Measurements from ENCODE around the gene YWHAE. TPM values are rescaled to one million over a fixed set of nuclear protein-coding genes. Genes with fewer than 3 reads are reported as not detected.

YWHAE gene
- total and polyA plus RNA-seq, 9 of the 15 experiments (the other 6 are each of a cell fraction or from before 2014, with no cell fraction given), result 184 to 727 (median 448) TPM

DNA sequence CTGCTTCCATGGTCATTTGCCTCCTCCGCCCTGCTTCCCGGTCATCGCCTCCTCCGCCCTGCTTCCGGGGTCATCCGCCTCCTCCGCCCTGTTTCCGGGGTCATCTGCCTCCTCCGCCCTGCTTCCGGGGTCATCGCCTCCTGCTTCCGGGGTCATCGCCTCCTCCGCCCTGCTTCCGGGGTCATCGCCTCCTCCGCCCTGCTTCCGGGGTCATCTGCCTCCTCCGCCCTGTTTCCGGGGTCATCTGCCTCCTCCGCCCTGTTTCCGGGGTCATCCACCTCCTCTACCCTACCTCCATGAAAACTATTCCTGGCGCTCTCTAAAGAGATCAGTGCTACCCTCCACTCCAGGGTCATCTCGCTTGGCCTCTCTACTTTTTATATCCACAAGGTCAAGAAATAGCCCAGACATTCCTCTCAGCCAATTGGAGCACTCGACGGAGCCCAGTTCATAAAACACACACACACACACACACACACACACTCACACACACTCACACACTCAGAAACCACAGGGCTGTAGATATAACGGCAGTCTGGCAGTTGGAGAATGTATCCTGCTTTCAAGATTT is 75.7 kb downstream of the YWHAE start (continued):
- peak; percentile 81 for TF ChIP-seq GABPB1 (CRISPR knock-in tag; IDR thresholded peaks at IDR 0.05)
- TF ChIP-seq, protein P1, sequence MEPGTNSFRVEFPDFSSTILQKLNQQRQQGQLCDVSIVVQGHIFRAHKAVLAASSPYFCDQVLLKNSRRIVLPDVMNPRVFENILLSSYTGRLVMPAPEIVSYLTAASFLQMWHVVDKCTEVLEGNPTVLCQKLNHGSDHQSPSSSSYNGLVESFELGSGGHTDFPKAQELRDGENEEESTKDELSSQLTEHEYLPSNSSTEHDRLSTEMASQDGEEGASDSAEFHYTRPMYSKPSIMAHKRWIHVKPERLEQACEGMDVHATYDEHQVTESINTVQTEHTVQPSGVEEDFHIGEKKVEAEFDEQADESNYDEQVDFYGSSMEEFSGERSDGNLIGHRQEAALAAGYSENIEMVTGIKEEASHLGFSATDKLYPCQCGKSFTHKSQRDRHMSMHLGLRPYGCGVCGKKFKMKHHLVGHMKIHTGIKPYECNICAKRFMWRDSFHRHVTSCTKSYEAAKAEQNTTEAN (CRISPR knock-in tag; IDR thresholded peaks at IDR 0.05), result no peak
- TF ChIP-seq GATAD2B (IDR thresholded peaks at IDR 0.05; ENCODE audit: borderline replicate concordance), result no peak
- TF ChIP-seq ZFP36 (IDR thresholded peaks at IDR 0.05; ENCODE audit: low read depth, low read length, partially characterized antibody), result no peak
- TF ChIP-seq, protein P2, sequence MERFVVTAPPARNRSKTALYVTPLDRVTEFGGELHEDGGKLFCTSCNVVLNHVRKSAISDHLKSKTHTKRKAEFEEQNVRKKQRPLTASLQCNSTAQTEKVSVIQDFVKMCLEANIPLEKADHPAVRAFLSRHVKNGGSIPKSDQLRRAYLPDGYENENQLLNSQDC (CRISPR knock-in tag; IDR thresholded peaks at IDR 0.05), result no peak
- TF ChIP-seq PHB (CRISPR knock-in tag; IDR thresholded peaks at IDR 0.05), result no peak
- peak; percentile 68 for TF ChIP-seq RBFOX2 (IDR thresholded peaks at IDR 0.05; ENCODE audit: low read depth, low read length)
- no peak for TF ChIP-seq NR3C1 (CRISPR knock-in tag; IDR thresholded peaks at IDR 0.05)
- TF ChIP-seq BRD9 (IDR thresholded peaks at IDR 0.05; ENCODE audit: low read depth, partially characterized antibody), result no peak
- peak; percentile 29; the same call in 1 of the 2 replicates for TF ChIP-seq TOE1 (IDR thresholded peaks at IDR 0.05; ENCODE audit: borderline replicate concordance)
- no peak for TF ChIP-seq TOE1 (CRISPR knock-in tag; IDR thresholded peaks at IDR 0.05; ENCODE audit: borderline replicate concordance, low read depth)
- TF ChIP-seq FUS (optimal IDR thresholded peaks at IDR 0.05; ENCODE audit: low read depth, low read length), result no peak
- no peak for TF ChIP-seq HMGN3 (IDR thresholded peaks at IDR 0.05; ENCODE audit: borderline replicate concordance, extremely low read depth, insufficient read length, low read depth, low read length)
- TF ChIP-seq SAFB2 (IDR thresholded peaks at IDR 0.05; ENCODE audit: borderline replicate concordance, low read depth, low read length, severe bottlenecking), result no peak
- TF ChIP-seq OTX1 (CRISPR knock-in tag; IDR thresholded peaks at IDR 0.05), result 0 out of 2 replicates have a peak, but pooled peaks have one; percentile 43
- TF ChIP-seq SMAD3 (CRISPR knock-in tag; conservative IDR thresholded peaks at IDR 0.05), result no peak
- TF ChIP-seq SAP30 (IDR thresholded peaks at IDR 0.05; ENCODE audit: borderline replicate concordance, insufficient read depth, low read depth, low read length, poor library complexity, severe bottlenecking), result no peak
- no peak for TF ChIP-seq ZNF197 (CRISPR knock-in tag; IDR thresholded peaks at IDR 0.05; ENCODE audit: low read depth)
- TF ChIP-seq SIN3A (IDR thresholded peaks at IDR 0.05; ENCODE audit: borderline replicate concordance in 2 of 2, control insufficient read depth in 1 of 2, low read depth in 2 of 2, low read length in 2 of 2), result peak in 1 of 2 experiments; percentile 80; a peak in 1 of 4 replicates
- no peak for TF ChIP-seq SRSF3 (IDR thresholded peaks at IDR 0.05; ENCODE audit: insufficient read depth, low read length)
- TF ChIP-seq ZKSCAN8 (CRISPR knock-in tag; IDR thresholded peaks at IDR 0.05), result no peak
- TF ChIP-seq CXXC5 (CRISPR knock-in tag; IDR thresholded peaks at IDR 0.05), result peak; percentile 81
- TF ChIP-seq, protein P3, sequence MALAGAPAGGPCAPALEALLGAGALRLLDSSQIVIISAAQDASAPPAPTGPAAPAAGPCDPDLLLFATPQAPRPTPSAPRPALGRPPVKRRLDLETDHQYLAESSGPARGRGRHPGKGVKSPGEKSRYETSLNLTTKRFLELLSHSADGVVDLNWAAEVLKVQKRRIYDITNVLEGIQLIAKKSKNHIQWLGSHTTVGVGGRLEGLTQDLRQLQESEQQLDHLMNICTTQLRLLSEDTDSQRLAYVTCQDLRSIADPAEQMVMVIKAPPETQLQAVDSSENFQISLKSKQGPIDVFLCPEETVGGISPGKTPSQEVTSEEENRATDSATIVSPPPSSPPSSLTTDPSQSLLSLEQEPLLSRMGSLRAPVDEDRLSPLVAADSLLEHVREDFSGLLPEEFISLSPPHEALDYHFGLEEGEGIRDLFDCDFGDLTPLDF (CRISPR knock-in tag; IDR thresholded peaks at IDR 0.05), result no peak
- TF ChIP-seq SP1 (CRISPR knock-in tag; IDR thresholded peaks at IDR 0.05), result no peak
- TF ChIP-seq BDP1 (IDR thresholded peaks at IDR 0.05; ENCODE audit: insufficient read depth, insufficient read length), result no peak

Measured in K562 (cell line).